GM23338 (cell line): ENCODE measurements around the gene TPH1. TPM values are rescaled to one million over a fixed set of nuclear protein-coding genes. Genes with fewer than 3 reads are reported as not detected.

Experiments
- ATAC-seq: fragments of 200-7000 bp; cut with Tn5 transposase; 3 replicates; pipeline ENCODE4 v1.9.1; 2020
- DNase-seq: peaks from one replicate; pipeline ENCODE4 v3.0.0-alpha.2; 2015; ENCODE audit warnings: low spot score
- H2AFZ ChIP-seq: fragments of 200-600 bp; sonication (generic); 2 replicates; pipeline ENCODE4 v1.8.0; 2016; ENCODE audit warnings: antibody characterized with exemption, mild to moderate bottlenecking, moderate library complexity
- H3F3A ChIP-seq: fragments of 200-600 bp; sonication (generic); replicated peaks from 2 replicates; pipeline ENCODE4 v1.8.0; 2017; ENCODE audit warnings: antibody characterized with exemption, mixed run types, low read depth
- H3K27ac ChIP-seq: fragments of 200-600 bp; sonication (generic); 2 replicates; pipeline ENCODE4 v1.6.1; 2016; ENCODE audit warnings: low read depth
- H3K27me3 ChIP-seq: fragments of 200-600 bp; sonication (generic); 2 replicates; pipeline ENCODE4 v1.8.0; 2016; ENCODE audit warnings: mild to moderate bottlenecking, mixed run types, moderate library complexity; ENCODE audit not compliant: insufficient read depth
- H3K36me3 ChIP-seq: fragments of 200-600 bp; sonication (generic); 2 replicates; pipeline ENCODE4 v1.8.0; 2016; ENCODE audit warnings: mild to moderate bottlenecking; ENCODE audit not compliant: insufficient read depth
- H3K4me1 ChIP-seq: fragments of 200-600 bp; sonication (generic); 2 replicates; pipeline ENCODE4 v1.8.0; 2016; ENCODE audit warnings: mild to moderate bottlenecking, moderate library complexity; ENCODE audit not compliant: insufficient read depth
- H3K4me2 ChIP-seq: fragments of 200-600 bp; sonication (generic); 2 replicates; pipeline ENCODE4 v1.7.1; 2017; ENCODE audit warnings: mixed run types
- H3K4me3 ChIP-seq: fragments of 200-600 bp; sonication (generic); 2 replicates; pipeline ENCODE4 v1.6.1; 2016; ENCODE audit warnings: mixed run types
- H3K79me2 ChIP-seq: fragments of 200-600 bp; sonication (generic); replicated peaks from 2 replicates; pipeline ENCODE4 v1.8.0; 2017; ENCODE audit warnings: mild to moderate bottlenecking; ENCODE audit not compliant: insufficient read depth
- H3K9me2 ChIP-seq: fragments of 200-600 bp; sonication (generic); 2 replicates; pipeline ENCODE4 v1.8.0; 2017; ENCODE audit not compliant: insufficient read depth
- H4K20me1 ChIP-seq: fragments of 200-600 bp; sonication (generic); replicated peaks from 2 replicates; pipeline ENCODE4 v1.8.0; 2017; ENCODE audit warnings: mild to moderate bottlenecking; ENCODE audit not compliant: insufficient read depth
- H3K27ac Mint-ChIP-seq: 2 replicates; pipeline ENCODE4 v1.8.0; 2020; ENCODE audit warnings: inconsistent platforms, mild to moderate bottlenecking, moderate library complexity, mixed read lengths
- H3K27me3 Mint-ChIP-seq: 3 replicates; pipeline ENCODE4 v1.8.0; 2022; ENCODE audit warnings: low read depth, mild to moderate bottlenecking, moderate library complexity, mixed read lengths, inconsistent platforms; ENCODE audit not compliant: insufficient read depth, poor library complexity
- H3K36me3 Mint-ChIP-seq: 3 replicates; pipeline ENCODE4 v1.8.0; 2021; ENCODE audit warnings: low read depth, mild to moderate bottlenecking, inconsistent platforms, moderate library complexity, mixed read lengths
- H3K4me1 Mint-ChIP-seq: 3 replicates; pipeline ENCODE4 v1.8.0; 2020; ENCODE audit warnings: mild to moderate bottlenecking, inconsistent platforms, mixed read lengths
- H3K4me3 Mint-ChIP-seq: 3 replicates; pipeline ENCODE4 v1.8.0; 2021; ENCODE audit warnings: moderate library complexity, mild to moderate bottlenecking, inconsistent platforms, mixed read lengths
- H3K9me3 Mint-ChIP-seq: 3 replicates; pipeline ENCODE4 v1.8.0; 2020; ENCODE audit warnings: moderate library complexity, mild to moderate bottlenecking, inconsistent platforms, mixed read lengths
- CREB1 ChIP-seq: fragments of 250-450 bp; sonication (Bioruptor Pico); IDR thresholded peaks from 2 replicates; pipeline ENCODE4 v1.5.0; 2020; ENCODE audit warnings: low read depth, mild to moderate bottlenecking, moderate library complexity
- CTCF ChIP-seq, 2 experiments: fragments of 200-600 bp in 1 of 2; sonication (generic) in 1 of 2; conservative IDR thresholded peaks; 2 replicates each; pipeline versions ENCODE4 v1.5.1 to v1.6.1; 2016 to 2017; ENCODE audit warnings: antibody characterized with exemption in 2 of 2, low read depth in 2 of 2, mild to moderate bottlenecking in 2 of 2, moderate library complexity in 1 of 2
- ETS1 ChIP-seq: IDR thresholded peaks from 2 replicates; pipeline ENCODE4 v1.6.1; 2016; ENCODE audit warnings: antibody characterized with exemption
- EZH2 ChIP-seq: fragments of 200-600 bp; sonication (generic); IDR thresholded peaks from one replicate; pipeline ENCODE4 v1.8.0; 2017; ENCODE audit warnings: antibody characterized with exemption, mild to moderate bottlenecking, low read depth; ENCODE audit not compliant: unreplicated experiment
- EZH2phosphoT487 ChIP-seq: fragments of 200-600 bp; sonication (generic); IDR thresholded peaks from one replicate; pipeline ENCODE4 v1.8.1; 2018; ENCODE audit warnings: antibody characterized with exemption; ENCODE audit not compliant: unreplicated experiment
- JUNB ChIP-seq: IDR thresholded peaks from one replicate; pipeline ENCODE4 v1.6.1; 2016; ENCODE audit warnings: antibody characterized with exemption; ENCODE audit not compliant: unreplicated experiment
- NANOG ChIP-seq: IDR thresholded peaks from 2 replicates; pipeline ENCODE4 v1.6.1; 2016; ENCODE audit warnings: antibody characterized with exemption, borderline replicate concordance
- POLR2AphosphoS5 ChIP-seq: IDR thresholded peaks from 2 replicates; pipeline ENCODE4 v1.6.1; 2016; ENCODE audit warnings: antibody characterized with exemption, low read depth
- STAT1 ChIP-seq: IDR thresholded peaks from one replicate; pipeline ENCODE4 v1.6.1; 2016; ENCODE audit warnings: antibody characterized with exemption; ENCODE audit not compliant: unreplicated experiment
- ZNF114 ChIP-seq: fragments of 250-450 bp; sonication (Bioruptor Pico); IDR thresholded peaks from 2 replicates; pipeline ENCODE4 v1.5.0; 2020; ENCODE audit warnings: mild to moderate bottlenecking, moderate library complexity
- ZNF331 ChIP-seq: fragments of 250-450 bp; sonication (Bioruptor Pico); IDR thresholded peaks from 2 replicates; pipeline ENCODE4 v1.5.0; 2020; ENCODE audit warnings: low read depth, mild to moderate bottlenecking, moderate library complexity
- ZNF462 ChIP-seq: fragments of 250-450 bp; sonication (Bioruptor Pico); IDR thresholded peaks from 2 replicates; pipeline ENCODE4 v1.5.0; 2020; ENCODE audit warnings: mild to moderate bottlenecking, moderate library complexity
- polyA plus RNA-seq: library from polyadenylated mRNA; unstranded; fragments of >200 nt; fragmentation: Nextera tagmentation; extraction: Ambion mirVana; gene quantifications from 2 replicates; pipeline ENCODE4 v1.2.1, GENCODE V29; 2016
- total RNA-seq: library from RNA; depleted of rRNA; stranded (reverse); fragments of >200 nt; shearing (Covaris generic); gene quantifications from 2 replicates; pipeline ENCODE4 v1.2.3, GENCODE V29; 2014

TPH1 gene
- total and polyA plus RNA-seq, 2 experiments from 2014 or later = 0.07 to 0.13 TPM

GRCh38 chr11:18066626-18067025, 20.6 kb upstream of the TPH1 start:
- H3F3A ChIP-seq = no peaks in the 10 kb centered on the region
- no peak for TF ChIP-seq ZNF114 (CRISPR knock-in tag)
- TF ChIP-seq ETS1 = no peak
- no peak for TF ChIP-seq CREB1 (CRISPR knock-in tag)
- no peak for TF ChIP-seq POLR2AphosphoS5
- TF ChIP-seq JUNB = no peak
- no peak for TF ChIP-seq NANOG
- no peak for TF ChIP-seq CTCF (conservative IDR thresholded peaks at IDR 0.05; ENCODE audit: low read depth in 2 of 2)
- no peak for TF ChIP-seq ZNF331
- no peak for TF ChIP-seq EZH2
- TF ChIP-seq EZH2phosphoT487 = no peak
- TF ChIP-seq ZNF462 = no peak
- no peak for TF ChIP-seq STAT1
- no peaks in the 10 kb centered on the region for H3K9me2 ChIP-seq
- H3K4me2 ChIP-seq = no peak overlapping the region
- H3K79me2 ChIP-seq = no peaks in the 10 kb centered on the region
- no peak for DNase-seq
- no peak overlapping the region for H3K4me3 Mint-ChIP-seq
- H4K20me1 ChIP-seq = no peaks in the 10 kb centered on the region; the same call in 1 of the 2 replicates
- H3K4me1 Mint-ChIP-seq = no peaks in the 10 kb centered on the region; the same call in 1 of the 3 replicates
- peaks cover 2% of the 10 kb centered on the region for H3K27me3 Mint-ChIP-seq
- no peak overlapping the region for H3K4me3 ChIP-seq
- no peak for ATAC-seq
- H3K27me3 ChIP-seq = no peaks in the 10 kb centered on the region
- no peaks in the 10 kb centered on the region for H3K9me3 Mint-ChIP-seq
- no peak overlapping the region for H2AFZ ChIP-seq
- H3K27ac ChIP-seq = no peak overlapping the region
- H3K4me1 ChIP-seq = no peaks in the 10 kb centered on the region
- no peak overlapping the region for H3K27ac Mint-ChIP-seq
- H3K36me3 Mint-ChIP-seq = no peaks in the 10 kb centered on the region
- no peaks in the 10 kb centered on the region for H3K36me3 ChIP-seq
